ENCODE results near the gene CNKSR2.

DNA sequence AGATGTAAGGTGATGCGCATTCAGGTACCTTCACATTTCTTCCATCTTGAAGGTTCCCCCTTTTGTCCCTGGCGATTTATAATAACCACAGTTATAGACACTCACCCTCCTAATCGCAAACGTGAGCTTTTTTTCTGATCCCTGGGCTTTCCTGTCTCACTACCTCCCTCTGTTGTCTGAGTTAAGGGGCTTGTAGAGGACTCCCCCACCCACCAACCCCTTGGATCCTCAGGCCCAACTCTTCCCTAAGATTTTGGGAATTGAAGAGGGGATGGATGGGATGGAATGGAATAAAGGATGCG, 1.4 kb downstream of the CNKSR2 start:
- TF ChIP-seq CHD2 (IDR thresholded peaks at IDR 0.05; ENCODE audit: borderline replicate concordance, low read depth, low read length) (no peak), IRF4 (IDR thresholded peaks at IDR 0.05; ENCODE audit: low read depth, low read length) (no peak)
- TF ChIP-seq, protein P1, sequence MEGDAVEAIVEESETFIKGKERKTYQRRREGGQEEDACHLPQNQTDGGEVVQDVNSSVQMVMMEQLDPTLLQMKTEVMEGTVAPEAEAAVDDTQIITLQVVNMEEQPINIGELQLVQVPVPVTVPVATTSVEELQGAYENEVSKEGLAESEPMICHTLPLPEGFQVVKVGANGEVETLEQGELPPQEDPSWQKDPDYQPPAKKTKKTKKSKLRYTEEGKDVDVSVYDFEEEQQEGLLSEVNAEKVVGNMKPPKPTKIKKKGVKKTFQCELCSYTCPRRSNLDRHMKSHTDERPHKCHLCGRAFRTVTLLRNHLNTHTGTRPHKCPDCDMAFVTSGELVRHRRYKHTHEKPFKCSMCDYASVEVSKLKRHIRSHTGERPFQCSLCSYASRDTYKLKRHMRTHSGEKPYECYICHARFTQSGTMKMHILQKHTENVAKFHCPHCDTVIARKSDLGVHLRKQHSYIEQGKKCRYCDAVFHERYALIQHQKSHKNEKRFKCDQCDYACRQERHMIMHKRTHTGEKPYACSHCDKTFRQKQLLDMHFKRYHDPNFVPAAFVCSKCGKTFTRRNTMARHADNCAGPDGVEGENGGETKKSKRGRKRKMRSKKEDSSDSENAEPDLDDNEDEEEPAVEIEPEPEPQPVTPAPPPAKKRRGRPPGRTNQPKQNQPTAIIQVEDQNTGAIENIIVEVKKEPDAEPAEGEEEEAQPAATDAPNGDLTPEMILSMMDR (IDR thresholded peaks at IDR 0.05 in 2 of 3, conservative IDR thresholded peaks at IDR 0.05 in 1 of 3; ENCODE audit: control insufficient read depth in 2 of 3, extremely low read depth in 1 of 3, insufficient read depth in 1 of 3, low read depth in 3 of 3, low read length in 3 of 3) = no peak

Measured in GM12878 (cell line).